HL-60 (cell line): ENCODE measurements around the gene SMARCA4.

ENCODE experiments used
- DNase-seq, 2 experiments: peaks; one replicate each; pipeline ENCODE4 v3.0.0-alpha.2; 2010 to 2020; ENCODE audit warnings: low read depth in 1 of 2, low spot score in 1 of 2
- H3K27ac ChIP-seq: fragments of 250-450 bp; sonication (Bioruptor Pico); replicated peaks from 2 replicates; pipeline ENCODE4 v1.5.1; 2020; ENCODE audit warnings: mild to moderate bottlenecking, moderate library complexity
- H3K27me3 ChIP-seq: fragments of 250-450 bp; sonication (Bioruptor Pico); 2 replicates; pipeline ENCODE4 v1.5.1; 2021; ENCODE audit warnings: mild to moderate bottlenecking, moderate library complexity; ENCODE audit not compliant: insufficient read depth, poor library complexity, severe bottlenecking
- H3K4me3 ChIP-seq: replicated peaks from 2 replicates; pipeline ENCODE4 v1.5.1; 2011; ENCODE audit warnings: mild to moderate bottlenecking, control low read depth, low read length; ENCODE audit not compliant: insufficient read depth
- CTCF ChIP-seq: IDR thresholded peaks from one replicate; pipeline ENCODE4 v1.5.1; 2011; ENCODE audit warnings: low read length, control low read depth, inconsistent platforms; ENCODE audit not compliant: insufficient read depth
- GABPA ChIP-seq: IDR thresholded peaks from 2 replicates; pipeline ENCODE4 v1.6.1; 2012; ENCODE audit warnings: low read depth
- POLR2AphosphoS5 ChIP-seq: IDR thresholded peaks from 2 replicates; pipeline ENCODE4 v1.6.1; 2012; ENCODE audit warnings: low read depth
- SPI1 ChIP-seq: IDR thresholded peaks from 2 replicates; pipeline ENCODE4 v1.6.1; 2012; ENCODE audit warnings: low read depth, mild to moderate bottlenecking, borderline replicate concordance
- TF ChIP-seq, protein P1 (sequence below): IDR thresholded peaks from 2 replicates; pipeline ENCODE4 v1.6.1; 2012; ENCODE audit warnings: low read depth; ENCODE audit not compliant: insufficient replicate concordance

SMARCA4 gene

GRCh38 chr19:10963865-10964264, 3.0 kb downstream of the SMARCA4 start:
- TF ChIP-seq SPI1 (no peak), POLR2AphosphoS5 (no peak), GABPA (no peak), CTCF (no peak)
- TF ChIP-seq, protein P1, sequence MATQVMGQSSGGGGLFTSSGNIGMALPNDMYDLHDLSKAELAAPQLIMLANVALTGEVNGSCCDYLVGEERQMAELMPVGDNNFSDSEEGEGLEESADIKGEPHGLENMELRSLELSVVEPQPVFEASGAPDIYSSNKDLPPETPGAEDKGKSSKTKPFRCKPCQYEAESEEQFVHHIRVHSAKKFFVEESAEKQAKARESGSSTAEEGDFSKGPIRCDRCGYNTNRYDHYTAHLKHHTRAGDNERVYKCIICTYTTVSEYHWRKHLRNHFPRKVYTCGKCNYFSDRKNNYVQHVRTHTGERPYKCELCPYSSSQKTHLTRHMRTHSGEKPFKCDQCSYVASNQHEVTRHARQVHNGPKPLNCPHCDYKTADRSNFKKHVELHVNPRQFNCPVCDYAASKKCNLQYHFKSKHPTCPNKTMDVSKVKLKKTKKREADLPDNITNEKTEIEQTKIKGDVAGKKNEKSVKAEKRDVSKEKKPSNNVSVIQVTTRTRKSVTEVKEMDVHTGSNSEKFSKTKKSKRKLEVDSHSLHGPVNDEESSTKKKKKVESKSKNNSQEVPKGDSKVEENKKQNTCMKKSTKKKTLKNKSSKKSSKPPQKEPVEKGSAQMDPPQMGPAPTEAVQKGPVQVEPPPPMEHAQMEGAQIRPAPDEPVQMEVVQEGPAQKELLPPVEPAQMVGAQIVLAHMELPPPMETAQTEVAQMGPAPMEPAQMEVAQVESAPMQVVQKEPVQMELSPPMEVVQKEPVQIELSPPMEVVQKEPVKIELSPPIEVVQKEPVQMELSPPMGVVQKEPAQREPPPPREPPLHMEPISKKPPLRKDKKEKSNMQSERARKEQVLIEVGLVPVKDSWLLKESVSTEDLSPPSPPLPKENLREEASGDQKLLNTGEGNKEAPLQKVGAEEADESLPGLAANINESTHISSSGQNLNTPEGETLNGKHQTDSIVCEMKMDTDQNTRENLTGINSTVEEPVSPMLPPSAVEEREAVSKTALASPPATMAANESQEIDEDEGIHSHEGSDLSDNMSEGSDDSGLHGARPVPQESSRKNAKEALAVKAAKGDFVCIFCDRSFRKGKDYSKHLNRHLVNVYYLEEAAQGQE, result no peak
- H3K27ac ChIP-seq, result no peak overlapping the region
- DNase-seq, result no peak
- no peak overlapping the region for H3K4me3 ChIP-seq
- no peaks in the 10 kb centered on the region for H3K27me3 ChIP-seq

GRCh38 chr19:10964903-10965302, 4.1 kb downstream of the SMARCA4 start:
- Histone ChIP-seq H3K4me3 (no peak overlapping the region), H3K27me3 (no peaks in the 10 kb centered on the region), H3K27ac (no peak overlapping the region)
- no peak for DNase-seq
- TF ChIP-seq POLR2AphosphoS5 (no peak), SPI1 (no peak), CTCF (no peak), GABPA (no peak)
- TF ChIP-seq, protein P1, result no peak

DNA sequence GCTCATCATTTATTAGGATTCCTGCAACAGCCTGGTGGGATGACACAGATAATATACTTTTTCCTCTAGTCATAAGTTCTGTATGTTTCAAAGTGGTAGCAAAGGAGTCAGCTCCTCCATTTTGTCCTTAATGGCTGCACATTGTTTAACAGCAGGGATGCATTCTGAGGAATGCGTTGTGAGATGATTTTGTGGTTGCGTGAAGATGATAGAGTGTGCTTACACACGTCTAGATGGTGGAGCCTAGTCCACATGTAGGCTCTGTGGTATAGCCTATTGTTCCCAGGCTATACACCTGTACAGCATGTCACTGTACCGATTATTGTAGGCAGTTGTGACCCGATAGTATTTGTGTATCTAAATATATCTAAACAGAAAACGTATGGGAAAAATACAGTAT, 4.6 kb downstream of the SMARCA4 start:
- no peak overlapping the region for H3K27ac ChIP-seq
- H3K27me3 ChIP-seq, result no peaks in the 10 kb centered on the region
- no peak overlapping the region for H3K4me3 ChIP-seq
- TF ChIP-seq POLR2AphosphoS5 (no peak), SPI1 (no peak), CTCF (no peak), GABPA (no peak)
- TF ChIP-seq, protein P1, result no peak
- DNase-seq, result no peak
